NCI-H187 (cell line): ENCODE data around the gene NLRP7.

Experiments
- DNase-seq, 2 experiments: peaks; one replicate each; lab custom pipeline; 2025; lab: John Stamatoyannopoulos, UW

NLRP7 gene

DNA sequence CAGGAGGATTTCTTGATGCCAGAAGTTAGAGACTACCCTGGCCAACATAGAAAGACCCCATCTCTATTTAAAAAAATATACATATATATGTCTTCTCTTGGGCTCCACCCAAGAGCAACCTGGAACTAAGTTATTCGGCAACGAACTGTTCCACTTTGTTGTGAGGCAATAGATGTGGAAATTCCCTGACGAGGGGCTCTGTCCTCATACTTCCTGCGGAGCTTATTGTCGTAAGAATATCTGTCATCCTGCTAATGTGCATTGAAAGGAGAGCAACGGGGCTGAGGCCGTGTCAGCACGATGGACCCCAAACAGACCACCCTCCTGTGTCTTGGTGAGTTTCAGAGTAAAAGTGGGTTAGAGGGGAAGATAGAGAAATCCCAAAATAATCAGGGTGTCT, 73.3 kb downstream of the NLRP7 start, which contains the start of gene FCAR:
FCAR (plus strand) TSS at position 246 of the 400 bp plus-strand sequence; CDS start at position 301, 55 bp downstream.
- DNase-seq, result no peak
